Parathyroid adenoma (tissue), 2 donors: Measurements from ENCODE around the gene KLHL29.
A peak's percentile ranks its signal among the peaks of the same experiment; 100 is the strongest.

Experiments used
- H2AFZ ChIP-seq: fragments of 300-600 bp; sonication (generic); one replicate; pipeline ENCODE4 v1.7.0; 2017; ENCODE audit warnings: antibody characterized with exemption, mild to moderate bottlenecking
- H3K27ac ChIP-seq: fragments of 300-600 bp; sonication (generic); one replicate; pipeline ENCODE4 v1.7.0; 2017
- H3K27me3 ChIP-seq: fragments of 300-600 bp; sonication (generic); one replicate; pipeline ENCODE4 v1.7.0; 2017; ENCODE audit warnings: low read length; ENCODE audit not compliant: control insufficient read depth, insufficient read depth
- H3K36me3 ChIP-seq: fragments of 300-600 bp; sonication (generic); one replicate; pipeline ENCODE4 v1.7.0; 2017; ENCODE audit warnings: low read length; ENCODE audit not compliant: control insufficient read depth, insufficient read depth
- H3K4me1 ChIP-seq: fragments of 300-600 bp; sonication (generic); one replicate; pipeline ENCODE4 v1.7.0; 2017; ENCODE audit warnings: control low read depth
- H3K4me2 ChIP-seq: fragments of 300-600 bp; sonication (generic); one replicate; pipeline ENCODE4 v1.7.0; 2017; ENCODE audit warnings: low read length
- H3K4me3 ChIP-seq: fragments of 300-600 bp; sonication (generic); one replicate; pipeline ENCODE4 v1.7.0; 2017; ENCODE audit warnings: low read depth, low read length
- H3K79me2 ChIP-seq: fragments of 300-600 bp; sonication (generic); one replicate; pipeline ENCODE4 v1.7.0; 2017; ENCODE audit warnings: control low read depth
- H3K9ac ChIP-seq: fragments of 300-600 bp; sonication (generic); one replicate; pipeline ENCODE4 v1.7.0; 2017; ENCODE audit warnings: mild to moderate bottlenecking
- H3K9me3 ChIP-seq: fragments of 300-600 bp; sonication (generic); one replicate; pipeline ENCODE4 v1.7.0; 2017; ENCODE audit warnings: low read length; ENCODE audit not compliant: control insufficient read depth
- CTCF ChIP-seq: fragments of 300-600 bp; sonication (generic); IDR thresholded peaks from one replicate; pipeline ENCODE4 v1.7.0; 2017; ENCODE audit warnings: antibody characterized with exemption, mild to moderate bottlenecking
- donor health status: primary hyperparathyroidism.

KLHL29 gene

GRCh38 chr2:23635442-23636340 lies 250.7 kb downstream of the KLHL29 start:
- no peak for TF ChIP-seq CTCF
- H3K36me3 ChIP-seq = no peaks in the 10 kb centered on the region
- no peak overlapping the region for H3K9ac ChIP-seq
- no peak overlapping the region for H2AFZ ChIP-seq
- no peaks in the 10 kb centered on the region for H3K4me1 ChIP-seq
- no peaks in the 10 kb centered on the region for H3K9me3 ChIP-seq
- no peak overlapping the region for H3K27ac ChIP-seq
- H3K79me2 ChIP-seq = no peaks in the 10 kb centered on the region
- H3K4me2 ChIP-seq = no peak overlapping the region
- no peak overlapping the region for H3K4me3 ChIP-seq
- no peaks in the 10 kb centered on the region for H3K27me3 ChIP-seq

- no peaks in the 10 kb centered on the region for H3K4me1 ChIP-seq
- no peak overlapping the region for H3K27ac ChIP-seq
- H2AFZ ChIP-seq = peak overlapping the region; percentile 24
- no peak overlapping the region for H3K4me3 ChIP-seq
- no peaks in the 10 kb centered on the region for H3K9me3 ChIP-seq
- peak; percentile 51 for TF ChIP-seq CTCF
- H3K79me2 ChIP-seq = no peaks in the 10 kb centered on the region
- H3K4me2 ChIP-seq = no peak overlapping the region
- no peak overlapping the region for H3K9ac ChIP-seq
- H3K36me3 ChIP-seq = no peaks in the 10 kb centered on the region
- no peaks in the 10 kb centered on the region for H3K27me3 ChIP-seq
Observed at GRCh38 chr2:23636426-23636825, 251.4 kb downstream of the KLHL29 start.

GRCh38 chr2:23637011-23637778 lies 252.2 kb downstream of the KLHL29 start:
- Histone ChIP-seq H2AFZ (peak overlapping the region; percentile 24), H3K4me3 (no peak overlapping the region), H3K36me3 (no peaks in the 10 kb centered on the region), H3K9me3 (no peaks in the 10 kb centered on the region), H3K79me2 (no peaks in the 10 kb centered on the region), H3K9ac (no peak overlapping the region), H3K4me1 (no peaks in the 10 kb centered on the region), H3K27ac (no peak overlapping the region), H3K4me2 (no peak overlapping the region), H3K27me3 (no peaks in the 10 kb centered on the region)
- no peak for TF ChIP-seq CTCF

GRCh38 chr2:23639406-23639982 lies 254.5 kb downstream of the KLHL29 start:
- TF ChIP-seq CTCF = no peak
- no peak overlapping the region for H3K27ac ChIP-seq
- H3K4me1 ChIP-seq = no peaks in the 10 kb centered on the region
- H3K9me3 ChIP-seq = no peaks in the 10 kb centered on the region
- no peaks in the 10 kb centered on the region for H3K79me2 ChIP-seq
- no peaks in the 10 kb centered on the region for H3K36me3 ChIP-seq
- H3K27me3 ChIP-seq = no peaks in the 10 kb centered on the region
- no peak overlapping the region for H3K4me3 ChIP-seq
- no peak overlapping the region for H3K9ac ChIP-seq
- H3K4me2 ChIP-seq = no peak overlapping the region
- no peak overlapping the region for H2AFZ ChIP-seq
